ENCODE measurements around the gene TSPAN12.
"Not testable (repeated sequence)": the region's sequence is repeated elsewhere in the genome, so short reads cannot be mapped to it uniquely, and the experiment has no call there.

DNA sequence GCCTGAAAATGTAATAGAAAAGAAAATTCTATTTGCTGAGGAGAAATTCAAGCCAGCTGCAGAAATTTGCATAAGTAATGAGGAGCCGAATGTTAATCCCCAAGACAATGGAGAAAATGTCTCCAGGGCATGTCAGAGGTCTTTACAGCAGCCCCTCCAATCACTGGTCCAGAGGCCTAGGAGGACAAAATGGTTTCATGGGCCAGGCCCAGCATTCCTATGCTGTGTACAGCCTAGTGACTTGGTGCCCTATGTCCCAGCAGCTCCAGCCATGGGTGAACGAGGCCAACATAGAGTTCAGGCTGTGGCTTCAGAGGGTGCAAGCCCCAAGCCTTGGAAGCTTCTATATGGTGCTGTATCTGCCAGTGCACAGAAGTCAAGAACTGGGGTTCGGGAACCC, 37.3 kb upstream of the TSPAN12 start:
- TF ChIP-seq, protein P1, sequence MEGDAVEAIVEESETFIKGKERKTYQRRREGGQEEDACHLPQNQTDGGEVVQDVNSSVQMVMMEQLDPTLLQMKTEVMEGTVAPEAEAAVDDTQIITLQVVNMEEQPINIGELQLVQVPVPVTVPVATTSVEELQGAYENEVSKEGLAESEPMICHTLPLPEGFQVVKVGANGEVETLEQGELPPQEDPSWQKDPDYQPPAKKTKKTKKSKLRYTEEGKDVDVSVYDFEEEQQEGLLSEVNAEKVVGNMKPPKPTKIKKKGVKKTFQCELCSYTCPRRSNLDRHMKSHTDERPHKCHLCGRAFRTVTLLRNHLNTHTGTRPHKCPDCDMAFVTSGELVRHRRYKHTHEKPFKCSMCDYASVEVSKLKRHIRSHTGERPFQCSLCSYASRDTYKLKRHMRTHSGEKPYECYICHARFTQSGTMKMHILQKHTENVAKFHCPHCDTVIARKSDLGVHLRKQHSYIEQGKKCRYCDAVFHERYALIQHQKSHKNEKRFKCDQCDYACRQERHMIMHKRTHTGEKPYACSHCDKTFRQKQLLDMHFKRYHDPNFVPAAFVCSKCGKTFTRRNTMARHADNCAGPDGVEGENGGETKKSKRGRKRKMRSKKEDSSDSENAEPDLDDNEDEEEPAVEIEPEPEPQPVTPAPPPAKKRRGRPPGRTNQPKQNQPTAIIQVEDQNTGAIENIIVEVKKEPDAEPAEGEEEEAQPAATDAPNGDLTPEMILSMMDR (IDR thresholded peaks at IDR 0.05; ENCODE audit: insufficient read depth, low read depth, low read length): not testable (repeated sequence)
- not testable (repeated sequence) for TF ChIP-seq EZH2 (IDR thresholded peaks at IDR 0.05; ENCODE audit: insufficient read depth, low read length)

Measured in astrocyte (in vitro differentiated cells and primary cell).